ENCODE data around the gene MARF1. TPM values are rescaled to one million over a fixed set of nuclear protein-coding genes. Genes with fewer than 3 reads are reported as not detected.

Gene MARF1
- total RNA-seq, 4 donors from 2014 or later, result 45.6 to 57.1 (median 50.9) TPM

GRCh38 chr16:15544405-15544804 is 98.5 kb downstream of the MARF1 start:
- TF ChIP-seq CTCF (IDR thresholded peaks at IDR 0.05; ENCODE audit: low read depth), result no peak

Other genes with a start within 250 kb of the MARF1 start
- 10 to 100 TPM in 3 of 4 donors, 1 to 10 TPM in 1; 6.2 to 20.0 (median 18.3) TPM for gene MPV17L, start 247.4 kb downstream of the MARF1 start, total RNA-seq
- 10 to 100 TPM; 21.8 to 72.2 (median 34.9) TPM for gene BMERB1, start 208.6 kb downstream of the MARF1 start, total RNA-seq
- gene NDE1, start 7.1 kb upstream of the MARF1 start, total RNA-seq, result 10 to 100 TPM; 15.1 to 34.8 (median 22.7) TPM
- 10 to 100 TPM in 3 of 4 donors, 1 to 10 TPM in 1; 9.5 to 43.7 (median 23.0) TPM for gene MYH11, start 213.9 kb upstream of the MARF1 start, total RNA-seq
- 10 to 100 TPM; 26.2 to 38.8 (median 32.0) TPM for gene CEP20, start 245.4 kb upstream of the MARF1 start, total RNA-seq

Data from subcutaneous adipose tissue (tissue), 4 donors.